ENCODE measurements around the gene KCNG4.

GRCh38 chr16:84225126-84225525 lies 14.7 kb downstream of the KCNG4 start:
- no peak for TF ChIP-seq POLR2AphosphoS5 (IDR thresholded peaks at IDR 0.05)
- TF ChIP-seq, protein P1, sequence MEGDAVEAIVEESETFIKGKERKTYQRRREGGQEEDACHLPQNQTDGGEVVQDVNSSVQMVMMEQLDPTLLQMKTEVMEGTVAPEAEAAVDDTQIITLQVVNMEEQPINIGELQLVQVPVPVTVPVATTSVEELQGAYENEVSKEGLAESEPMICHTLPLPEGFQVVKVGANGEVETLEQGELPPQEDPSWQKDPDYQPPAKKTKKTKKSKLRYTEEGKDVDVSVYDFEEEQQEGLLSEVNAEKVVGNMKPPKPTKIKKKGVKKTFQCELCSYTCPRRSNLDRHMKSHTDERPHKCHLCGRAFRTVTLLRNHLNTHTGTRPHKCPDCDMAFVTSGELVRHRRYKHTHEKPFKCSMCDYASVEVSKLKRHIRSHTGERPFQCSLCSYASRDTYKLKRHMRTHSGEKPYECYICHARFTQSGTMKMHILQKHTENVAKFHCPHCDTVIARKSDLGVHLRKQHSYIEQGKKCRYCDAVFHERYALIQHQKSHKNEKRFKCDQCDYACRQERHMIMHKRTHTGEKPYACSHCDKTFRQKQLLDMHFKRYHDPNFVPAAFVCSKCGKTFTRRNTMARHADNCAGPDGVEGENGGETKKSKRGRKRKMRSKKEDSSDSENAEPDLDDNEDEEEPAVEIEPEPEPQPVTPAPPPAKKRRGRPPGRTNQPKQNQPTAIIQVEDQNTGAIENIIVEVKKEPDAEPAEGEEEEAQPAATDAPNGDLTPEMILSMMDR (IDR thresholded peaks at IDR 0.05): no peak
